ENCODE results near the gene MAN1A1.
"Not testable (repeated sequence)": the region's sequence is repeated elsewhere in the genome, so short reads cannot be mapped to it uniquely, and the experiment has no call there.

Gene MAN1A1

GRCh38 chr6:119297049-119297448 is 52.5 kb downstream of the MAN1A1 start:
- no peak for DNase-seq

- DNase-seq = no peak
These were observed 53.2 kb downstream of the MAN1A1 start for GRCh38 chr6:119296036-119297035.

- DNase-seq = no peak
These were observed 54.6 kb downstream of the MAN1A1 start for GRCh38 chr6:119294984-119295383.

GRCh38 chr6:119291060-119291459 is 58.5 kb downstream of the MAN1A1 start:
- DNase-seq = not testable (repeated sequence)

GRCh38 chr6:119290306-119290705 is 59.3 kb downstream of the MAN1A1 start:
- no peak for DNase-seq

- no peak for DNase-seq
These were observed 59.9 kb downstream of the MAN1A1 start for GRCh38 chr6:119289651-119290050.

DNA sequence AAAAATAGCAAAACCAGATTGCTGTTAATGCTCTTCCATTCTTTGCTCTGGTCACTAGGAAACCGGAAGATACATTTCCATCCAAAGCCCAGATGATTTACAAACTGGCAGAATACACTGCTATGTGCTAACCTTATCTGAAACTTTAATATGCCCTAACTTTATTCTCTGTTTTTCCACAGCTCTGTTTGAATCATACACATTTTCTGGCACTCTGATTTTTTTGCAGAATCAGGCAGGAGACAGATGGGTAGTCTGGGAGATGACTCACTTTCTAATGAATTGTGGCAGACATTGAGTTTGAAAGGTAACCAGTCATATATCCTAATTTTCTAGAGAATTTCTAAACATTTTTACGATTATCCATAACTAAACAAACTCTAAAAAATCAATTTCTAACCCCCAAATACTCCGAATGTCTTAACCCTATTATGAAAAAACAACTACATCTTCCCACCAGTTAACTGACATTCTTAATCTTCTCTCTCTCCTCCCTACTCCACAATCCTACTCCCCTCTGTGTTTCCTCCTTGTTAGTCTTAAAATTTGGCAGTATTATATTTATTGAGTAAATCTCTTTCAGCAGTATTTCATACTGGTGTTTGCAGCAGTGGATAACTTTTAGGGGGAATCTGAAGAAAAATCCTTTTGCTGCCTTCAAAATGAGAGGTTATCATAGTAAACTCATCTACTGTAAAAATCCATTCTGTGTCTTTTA is 63.5 kb downstream of the MAN1A1 start:
- no peak for DNase-seq

GRCh38 chr6:119284861-119285521 is 64.6 kb downstream of the MAN1A1 start:
- no peak for DNase-seq

- no peak for DNase-seq
These were observed 65.5 kb downstream of the MAN1A1 start for GRCh38 chr6:119283979-119284545.

DNA sequence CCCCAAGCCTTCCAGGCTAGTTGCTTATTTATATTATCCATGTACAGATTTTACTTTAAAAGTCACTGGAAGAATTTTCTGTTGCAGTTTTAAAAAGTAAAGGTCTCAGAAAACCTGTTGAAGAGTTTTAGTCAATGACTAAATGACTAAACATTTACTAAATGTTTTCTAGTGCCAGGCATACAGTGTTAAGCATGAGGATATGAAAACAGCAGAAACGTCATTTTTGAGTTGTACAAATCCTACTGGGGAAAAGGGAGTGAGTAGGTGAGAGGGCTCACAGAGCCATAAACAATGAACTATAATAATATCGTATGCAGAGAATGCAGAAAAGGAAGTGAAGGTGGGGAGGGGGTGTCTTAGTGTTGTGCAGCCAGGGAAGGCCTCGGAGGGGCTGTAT is 66.3 kb downstream of the MAN1A1 start:
- DNase-seq = no peak

DNA sequence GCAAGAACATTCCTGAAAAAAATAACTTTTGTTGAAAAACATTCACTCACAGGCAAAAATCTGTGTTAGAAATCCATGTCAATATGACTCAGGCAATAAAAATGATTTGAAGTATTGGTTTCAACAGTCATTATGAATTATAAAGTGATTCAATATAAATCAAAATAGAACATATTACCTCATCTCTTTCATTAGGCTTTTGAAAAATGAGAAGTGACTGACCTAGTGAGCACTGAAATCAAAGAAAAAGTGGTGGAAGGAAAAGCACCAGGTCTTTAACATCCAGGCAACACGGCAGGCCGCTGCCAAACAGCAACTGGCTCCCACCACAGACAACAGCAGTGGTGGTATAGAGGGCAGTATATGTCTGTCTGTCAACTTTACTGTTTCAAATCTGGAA is 68.9 kb downstream of the MAN1A1 start:
- DNase-seq = no peak

DNA sequence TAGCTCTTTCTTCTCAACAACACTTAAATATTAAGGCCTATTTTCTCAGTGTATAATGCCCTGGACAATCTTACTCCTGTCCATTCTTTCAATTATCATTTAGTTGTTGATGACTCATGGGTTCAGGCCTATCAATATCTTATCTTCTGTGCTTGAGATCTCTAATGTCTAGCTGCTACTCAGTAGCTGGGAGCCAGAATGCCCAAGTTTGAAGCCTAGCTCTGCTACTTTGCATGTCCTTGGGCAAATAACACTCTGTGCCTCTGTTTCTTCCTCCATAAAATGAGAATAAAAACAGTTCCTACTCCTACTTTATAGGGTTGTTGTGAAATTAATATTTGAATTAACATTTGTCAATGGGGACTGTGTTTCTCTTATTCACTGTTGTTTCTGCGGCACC is 69.5 kb downstream of the MAN1A1 start:
- DNase-seq = no peak

GRCh38 chr6:119278625-119279024 is 70.9 kb downstream of the MAN1A1 start:
- no peak for DNase-seq

DNA sequence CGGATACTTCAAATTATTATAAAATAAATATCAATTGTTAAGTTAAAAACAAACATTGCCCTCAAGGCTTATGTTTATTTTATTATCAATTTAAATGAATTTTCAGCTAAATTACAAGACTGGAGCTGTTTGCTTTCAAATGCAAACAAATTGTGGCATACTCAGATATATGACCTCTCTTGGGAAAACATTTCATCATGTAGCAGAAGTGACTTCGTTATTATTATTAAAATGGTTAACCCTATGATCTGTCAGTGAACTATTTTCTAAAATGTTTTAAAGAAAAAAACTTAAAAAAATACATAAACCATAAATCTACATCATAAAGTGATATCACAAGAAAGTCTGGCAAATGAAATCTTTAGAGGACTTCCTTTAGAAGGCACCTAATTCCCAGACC is 72.5 kb downstream of the MAN1A1 start:
- DNase-seq = no peak

DNA sequence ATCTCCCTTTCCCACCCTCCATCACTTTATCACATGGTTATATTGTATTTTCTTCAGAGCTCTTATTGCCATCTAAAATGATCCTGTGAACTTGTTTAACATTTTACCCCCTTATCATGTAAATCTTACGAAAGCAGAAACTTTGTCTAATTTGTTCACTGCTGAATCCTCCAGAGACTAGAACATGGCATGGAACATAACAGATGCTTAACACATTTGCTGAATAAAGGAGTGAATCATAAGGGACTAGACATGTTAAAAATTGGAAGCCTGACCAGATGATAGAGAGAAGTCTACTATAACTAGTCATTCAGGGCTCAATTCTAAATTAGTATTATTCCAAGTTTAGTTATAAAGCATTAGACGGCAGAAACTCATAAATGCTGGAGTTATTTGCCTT is 73.3 kb downstream of the MAN1A1 start:
- no peak for DNase-seq

GRCh38 chr6:119274197-119274595 is 75.4 kb downstream of the MAN1A1 start:
- no peak for DNase-seq

DNA sequence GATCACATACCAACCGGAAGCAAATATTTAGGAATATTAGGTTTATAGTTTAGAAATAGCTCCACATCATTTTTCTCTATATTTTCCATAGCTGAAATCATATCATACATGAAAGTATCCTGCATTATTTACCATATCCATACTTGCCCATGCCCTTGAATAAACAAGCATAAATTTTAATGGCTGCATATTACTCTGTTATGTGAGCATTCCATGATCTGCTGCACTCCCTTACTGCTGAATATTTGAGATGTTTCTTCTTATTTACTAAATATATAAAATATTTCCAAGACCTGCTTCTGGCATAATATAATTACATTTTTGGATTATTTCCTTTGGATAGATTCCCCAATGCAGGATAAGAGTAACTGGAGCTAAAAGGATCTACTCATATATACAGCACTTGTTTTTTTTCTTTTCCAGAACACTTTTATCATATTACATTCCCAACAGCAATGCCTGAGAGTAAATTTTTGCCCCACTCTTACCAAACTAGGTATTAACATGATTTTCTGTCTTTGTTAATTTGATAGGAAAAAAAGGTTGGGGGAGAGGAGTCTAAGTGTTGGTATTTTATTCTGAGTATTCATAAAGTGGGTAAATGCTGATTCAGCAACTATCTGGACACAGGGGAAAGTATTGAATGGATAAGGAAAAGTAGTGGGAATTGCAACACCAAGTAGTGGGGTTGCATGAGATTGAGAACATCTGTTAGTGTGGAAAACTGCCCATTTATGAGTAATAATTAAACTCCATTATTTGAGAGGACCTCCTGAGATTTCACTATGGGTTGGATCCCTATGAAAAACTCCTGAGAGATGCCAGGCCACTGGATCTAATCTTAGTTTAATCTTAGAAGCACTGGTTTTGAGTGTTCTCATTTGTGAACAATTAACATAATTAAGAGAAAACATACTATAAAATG is 76.0 kb downstream of the MAN1A1 start:
- no peak for DNase-seq

- DNase-seq = no peak
These were observed 79.0 kb downstream of the MAN1A1 start for GRCh38 chr6:119270545-119270944.

DNA sequence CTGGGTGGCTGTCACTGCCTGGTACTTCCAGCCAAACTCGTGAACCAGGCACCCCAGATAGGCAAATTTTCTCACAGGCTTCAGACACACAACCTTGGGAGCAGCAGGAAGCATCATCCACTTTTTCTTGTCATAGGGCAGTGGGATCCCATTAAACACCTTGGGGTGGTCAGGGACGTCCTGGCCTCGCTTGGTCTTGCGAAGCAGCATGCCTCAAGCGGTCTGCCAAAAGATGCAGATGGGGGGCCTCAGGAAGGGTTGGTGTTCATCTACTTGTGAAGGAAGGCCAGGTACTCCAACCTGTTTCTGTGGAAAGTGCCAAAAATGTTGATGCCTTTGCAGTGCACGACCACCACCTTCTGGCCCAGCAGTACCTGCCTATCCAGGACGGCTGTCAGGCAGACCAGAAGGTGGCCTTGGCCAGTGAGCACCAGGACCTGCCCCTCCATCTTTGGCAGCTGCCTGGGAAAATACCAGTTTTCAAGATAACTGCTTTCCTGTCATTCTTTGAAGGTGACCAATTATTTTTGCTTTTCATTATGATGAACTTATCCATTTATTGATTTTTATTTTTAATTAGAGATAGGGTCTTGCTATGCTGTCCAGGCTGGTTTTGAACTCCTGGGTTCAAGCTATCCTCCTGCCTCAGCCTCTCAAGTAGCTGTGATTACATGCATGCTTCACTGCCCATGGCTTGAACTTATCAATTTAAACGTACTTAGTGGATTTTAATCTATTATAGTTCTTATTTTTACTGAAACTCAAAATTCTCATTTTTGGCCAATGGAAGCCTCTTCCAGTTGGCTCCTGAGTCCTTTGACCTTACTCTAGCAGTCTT is 80.1 kb downstream of the MAN1A1 start:
- no peak for DNase-seq

DNA sequence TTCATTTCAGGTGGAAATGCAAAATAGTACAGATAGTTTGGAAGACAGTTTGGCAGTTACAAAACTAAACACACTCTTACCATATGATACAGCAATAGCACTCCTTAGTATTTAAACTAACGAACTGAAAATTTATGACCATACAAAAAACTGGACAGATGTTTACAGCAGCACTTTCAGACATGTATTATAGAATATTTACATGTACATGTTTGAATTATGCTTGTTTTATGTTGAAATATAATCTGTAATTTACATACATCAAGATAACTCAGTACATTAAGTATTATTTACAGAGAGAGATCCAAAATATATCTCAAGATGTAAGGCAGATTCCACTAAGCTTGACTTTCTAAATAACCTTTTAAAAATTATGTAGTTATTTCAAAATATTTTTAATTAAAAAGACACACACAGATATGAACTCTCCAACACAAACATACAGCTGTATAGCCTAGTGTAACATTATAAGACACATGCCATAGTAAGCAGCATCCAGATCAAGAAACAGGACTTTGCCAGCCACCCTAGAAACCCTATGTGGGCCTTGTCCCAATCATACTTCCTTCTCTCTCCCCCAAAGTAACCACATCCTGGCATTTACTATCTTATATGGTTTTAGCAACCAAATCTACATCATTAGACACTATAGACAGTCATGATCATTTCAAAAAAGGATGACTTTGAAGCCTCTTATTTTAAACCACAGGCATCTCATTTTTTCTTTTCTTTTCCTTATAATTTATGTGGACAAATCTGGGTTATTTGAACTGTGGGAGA is 82.2 kb downstream of the MAN1A1 start:
- DNase-seq = no peak
